PC-3 (cell line): Measurements from ENCODE around the gene MUL1. TPM values are rescaled to one million over a fixed set of nuclear protein-coding genes. Genes with fewer than 3 reads are reported as not detected.

Experiments
- ATAC-seq: fragments of 200-7000 bp; cut with Tn5 transposase; 2 replicates; pipeline ENCODE4 v1.9.1; 2020; ENCODE audit warnings: mild to moderate bottlenecking, moderate library complexity
- BruUV-seq: library from RNA; stranded (reverse); fragments of 400-500 nt; replicated peaks from 2 replicates; lab custom pipeline; 2021; lab: Mats Ljungman, UMichigan
- CTCF ChIA-PET: fragments of 300-600 bp; sonication (Branson Sonifier 250); formaldehyde crosslinking; loops from one replicate; lab custom pipeline; 2022; ENCODE audit warnings: antibody characterized with exemption; lab: Charles Lee
- POLR2A ChIA-PET: fragments of 300-600 bp; sonication (Branson Sonifier 250); formaldehyde crosslinking; loops from one replicate; lab custom pipeline; 2022; ENCODE audit warnings: antibody characterized with exemption; ENCODE audit not compliant: unreplicated experiment; lab: Charles Lee
- DNase-seq: peaks from one replicate; pipeline ENCODE4 v3.0.0-alpha.2; 2015
- H2AFZ ChIP-seq: fragments of 300-600 bp; sonication (generic); 2 replicates; pipeline ENCODE4 v1.6.0; 2016; ENCODE audit warnings: antibody characterized with exemption, low read length
- H3F3A ChIP-seq: fragments of 300-600 bp; sonication (generic); one replicate; pipeline ENCODE4 v1.6.0; 2017; ENCODE audit warnings: antibody characterized with exemption, low read length, control low read depth, mild to moderate bottlenecking; ENCODE audit not compliant: unreplicated experiment
- H3K27ac ChIP-seq: fragments of 300-600 bp; sonication (generic); 2 replicates; pipeline ENCODE4 v1.5.1; 2016; ENCODE audit warnings: mild to moderate bottlenecking, low read length
- H3K27me3 ChIP-seq: fragments of 300-600 bp; sonication (generic); 2 replicates; pipeline ENCODE4 v1.6.1; 2016; ENCODE audit warnings: low read length, mixed read lengths
- H3K36me3 ChIP-seq: fragments of 300-600 bp; sonication (generic); 2 replicates; pipeline ENCODE4 v1.6.1; 2016; ENCODE audit warnings: low read depth, mixed run types, low read length, mixed read lengths
- H3K4me1 ChIP-seq: fragments of 300-600 bp; sonication (generic); 2 replicates; pipeline ENCODE4 v1.5.1; 2016; ENCODE audit warnings: low read length; ENCODE audit not compliant: insufficient read depth
- H3K4me2 ChIP-seq: fragments of 300-600 bp; sonication (generic); 2 replicates; pipeline ENCODE4 v1.6.0; 2016; ENCODE audit warnings: low read length
- H3K4me3 ChIP-seq: fragments of 300-600 bp; sonication (generic); 2 replicates; pipeline ENCODE4 v1.5.1; 2016; ENCODE audit warnings: mild to moderate bottlenecking, low read length, mixed read lengths
- H3K79me2 ChIP-seq: fragments of 300-600 bp; sonication (generic); 2 replicates; pipeline ENCODE4 v1.6.1; 2017; ENCODE audit warnings: low read length, mixed read lengths
- H3K9ac ChIP-seq: fragments of 300-600 bp; sonication (generic); 2 replicates; pipeline ENCODE4 v1.6.0; 2016; ENCODE audit warnings: mild to moderate bottlenecking, low read length
- H3K9me2 ChIP-seq: fragments of 300-600 bp; sonication (generic); replicated peaks from 2 replicates; pipeline ENCODE4 v1.6.1; 2016; ENCODE audit warnings: mixed run types, low read length, mixed read lengths
- H3K9me3 ChIP-seq: fragments of 300-600 bp; sonication (generic); 2 replicates; pipeline ENCODE4 v1.6.1; 2016; ENCODE audit warnings: low read length, mixed read lengths
- H4K20me1 ChIP-seq: fragments of 300-600 bp; sonication (generic); 2 replicates; pipeline ENCODE4 v1.6.1; 2016; ENCODE audit warnings: low read length, mixed read lengths
- CTCF ChIP-seq: fragments of 300-600 bp; sonication (generic); conservative IDR thresholded peaks from 2 replicates; pipeline ENCODE4 v1.5.1; 2017; ENCODE audit warnings: antibody characterized with exemption, low read depth, mild to moderate bottlenecking, low read length
- EZH2 ChIP-seq: fragments of 300-600 bp; sonication (generic); IDR thresholded peaks from one replicate; pipeline ENCODE4 v1.6.1; 2017; ENCODE audit warnings: antibody characterized with exemption, mild to moderate bottlenecking, low read length; ENCODE audit not compliant: unreplicated experiment
- EZH2phosphoT487 ChIP-seq: fragments of 300-600 bp; sonication (generic); IDR thresholded peaks from 2 replicates; pipeline ENCODE4 v1.6.1; 2018; ENCODE audit warnings: mild to moderate bottlenecking, antibody characterized with exemption, low read length, borderline replicate concordance
- intact Hi-C: fragments of 100-400 bp; cut with micrococcal nuclease; formaldehyde crosslinking; loops from 2 replicates; pipeline ENCODE4 v1.9.0; 2023
- total RNA-seq: library from RNA; depleted of rRNA; stranded (reverse); fragments of >200 nt; gene quantifications from 2 replicates; pipeline ENCODE4 v1.2.3, GENCODE V29; 2014

The MUL1 gene
- total RNA-seq, 1 experiment from 2014 or later, result 28.9 TPM

GRCh38 chr1:20477348-20478056 is 30.4 kb downstream of the MUL1 start:
- no peak for ATAC-seq
- H3F3A ChIP-seq, result peaks cover 4% of the 10 kb centered on the region
- intact Hi-C loops, result no loop called here
- CTCF ChIA-PET, result no interaction called here
- peaks cover 52% of the 10 kb centered on the region for H3K4me1 ChIP-seq
- POLR2A ChIA-PET, result no interaction called here
- H3K4me2 ChIP-seq, result no peak overlapping the region
- no peak for DNase-seq
- no peak overlapping the region for H2AFZ ChIP-seq
- H4K20me1 ChIP-seq, result 0 out of 2 replicates have a peak, but pooled peaks cover 6% of the 10 kb centered on the region
- no peaks in the 10 kb centered on the region for H3K27me3 ChIP-seq
- no peaks in the 10 kb centered on the region for H3K9me2 ChIP-seq
- no TSS peak for BruUV-seq
- no peak overlapping the region for H3K27ac ChIP-seq
- no peaks in the 10 kb centered on the region for H3K36me3 ChIP-seq
- H3K9ac ChIP-seq, result no peak overlapping the region
- peaks cover 9% of the 10 kb centered on the region for H3K79me2 ChIP-seq
- no peak for TF ChIP-seq EZH2
- TF ChIP-seq EZH2phosphoT487, result no peak
- no peak for TF ChIP-seq CTCF
- H3K4me3 ChIP-seq, result no peak overlapping the region
- no peaks in the 10 kb centered on the region for H3K9me3 ChIP-seq

GRCh38 chr1:20476265-20477038 is 31.5 kb downstream of the MUL1 start:
- DNase-seq, result peak; percentile 72
- no TSS peak for BruUV-seq
- no peak overlapping the region for H3K27ac ChIP-seq
- no peaks in the 10 kb centered on the region for H3K9me3 ChIP-seq
- no peaks in the 10 kb centered on the region for H3K27me3 ChIP-seq
- intact Hi-C loops, result no loop called here
- CTCF ChIA-PET, result no interaction called here
- no peaks in the 10 kb centered on the region for H3K36me3 ChIP-seq
- no peaks in the 10 kb centered on the region for H3K79me2 ChIP-seq
- H3K4me1 ChIP-seq, result peaks cover 41% of the 10 kb centered on the region
- peak; percentile 67 for ATAC-seq
- POLR2A ChIA-PET, result interaction anchor here (0.9 kb wide), 1 partner anchor 179 kb away, joined by 6 read pairs; no protein-coding TSS in a partner anchor
- peaks cover 2% of the 10 kb centered on the region for H3F3A ChIP-seq
- 0 out of 2 replicates have a peak, but pooled peaks cover under 1% of the 10 kb centered on the region for H4K20me1 ChIP-seq
- H3K4me3 ChIP-seq, result peak overlapping the region; percentile 55
- no peaks in the 10 kb centered on the region for H3K9me2 ChIP-seq
- no peak overlapping the region for H3K9ac ChIP-seq
- no peak for TF ChIP-seq EZH2
- TF ChIP-seq CTCF, result no peak
- TF ChIP-seq EZH2phosphoT487, result no peak
- peak overlapping the region; percentile 67 for H3K4me2 ChIP-seq
- H2AFZ ChIP-seq, result peak overlapping the region; percentile 72

- H2AFZ ChIP-seq, result no peak overlapping the region
- H3K9me3 ChIP-seq, result no peaks in the 10 kb centered on the region
- H3K4me3 ChIP-seq, result no peak overlapping the region
- H3K9me2 ChIP-seq, result no peaks in the 10 kb centered on the region
- H3K79me2 ChIP-seq, result no peaks in the 10 kb centered on the region
- ChIA-PET CTCF (no interaction called here), POLR2A (no interaction called here)
- TF ChIP-seq EZH2phosphoT487, result no peak
- TF ChIP-seq CTCF, result no peak
- no peak for TF ChIP-seq EZH2
- H3K4me1 ChIP-seq, result peaks cover 35% of the 10 kb centered on the region
- H3K27me3 ChIP-seq, result no peaks in the 10 kb centered on the region
- H3K27ac ChIP-seq, result no peak overlapping the region
- H3K36me3 ChIP-seq, result no peaks in the 10 kb centered on the region
- H3K4me2 ChIP-seq, result no peak overlapping the region
- no TSS peak for BruUV-seq
- no peaks in the 10 kb centered on the region for H3F3A ChIP-seq
- H4K20me1 ChIP-seq, result no peaks in the 10 kb centered on the region
- H3K9ac ChIP-seq, result no peak overlapping the region
- intact Hi-C loops, result no loop called here
- ATAC-seq, result no peak
- DNase-seq, result no peak
These were observed 33.0 kb downstream of the MUL1 start for GRCh38 chr1:20474996-20475395.
